HEK293 (cell line): Measurements from ENCODE around the gene CSKMT.

ENCODE experiments used
- CTCF ChIA-PET: fragments of 350-600 bp; formaldehyde crosslinking; extraction: SDS; loops from one replicate; lab custom pipeline; 2021; ENCODE audit warnings: antibody characterized with exemption; lab: Yijun Ruan, JAX
- POLR2A ChIA-PET: fragments of 300-600 bp; formaldehyde crosslinking; extraction: SDS; loops from one replicate; lab custom pipeline; 2020; ENCODE audit warnings: antibody characterized with exemption, inconsistent platforms; lab: Yijun Ruan, JAX
- H3K27ac ChIP-seq: fragments of 200-500 bp; sonication (Bioruptor generic); 2 replicates; pipeline ENCODE4 v1.5.1; 2014; ENCODE audit warnings: low read depth, low read length, control low read depth, inconsistent platforms; ENCODE audit errors: extremely low read depth
- H3K36me3 ChIP-seq, 2 experiments: fragments of 200-500 bp in 1 of 2; sonication (Bioruptor generic) in 1 of 2; 1 replicate in 1 of 2; 2 replicates in 1 of 2; pipeline ENCODE4 v1.5.1; 2014 to 2017; ENCODE audit warnings: inconsistent platforms in 2 of 2, low read length in 2 of 2; ENCODE audit not compliant: control insufficient read depth in 2 of 2, insufficient read depth in 1 of 2
- H3K4me1 ChIP-seq: fragments of 200-500 bp; sonication (Bioruptor generic); 2 replicates; pipeline ENCODE4 v1.5.1; 2014; ENCODE audit warnings: mild to moderate bottlenecking, low read length, inconsistent platforms; ENCODE audit not compliant: control insufficient read depth, insufficient read depth
- H3K4me3 ChIP-seq: 2 replicates; pipeline ENCODE4 v1.5.1; 2011; ENCODE audit warnings: low read depth, mild to moderate bottlenecking, control low read depth, low read length, moderate library complexity
- H3K9me3 ChIP-seq: fragments of 200-500 bp; sonication (Bioruptor generic); 2 replicates; pipeline ENCODE4 v1.5.1; 2014; ENCODE audit warnings: low read depth, low read length, inconsistent platforms; ENCODE audit not compliant: control insufficient read depth, insufficient read depth
- HOXA7 ChIP-seq: sonication (generic); formaldehyde crosslinking; IDR thresholded peaks from 2 replicates; pipeline ENCODE4 v1.8.1; 2022; ENCODE audit warnings: missing genetic modification reagents, borderline replicate concordance
- KLF1 ChIP-seq: fragments of 450-650 bp; formaldehyde crosslinking; IDR thresholded peaks from 2 replicates; pipeline ENCODE4 v1.5.1; 2016; ENCODE audit warnings: missing biosample characterization, missing genetic modification characterization
- WT1 ChIP-seq: fragments of 450-650 bp; formaldehyde crosslinking; IDR thresholded peaks from 2 replicates; pipeline ENCODE4 v1.5.1; 2016; ENCODE audit warnings: missing biosample characterization, missing genetic modification characterization
- ZFP69B ChIP-seq: fragments of 450-650 bp; formaldehyde crosslinking; IDR thresholded peaks from 2 replicates; pipeline ENCODE4 v1.5.1; 2016; ENCODE audit warnings: missing biosample characterization, missing genetic modification characterization
- ZNF155 ChIP-seq: fragments of 450-650 bp; formaldehyde crosslinking; IDR thresholded peaks from 2 replicates; pipeline ENCODE4 v1.5.1; 2016; ENCODE audit warnings: missing biosample characterization, missing genetic modification characterization
- ZNF18 ChIP-seq: fragments of 450-650 bp; formaldehyde crosslinking; IDR thresholded peaks from 2 replicates; pipeline ENCODE4 v1.5.1; 2016; ENCODE audit warnings: missing biosample characterization, missing genetic modification characterization
- ZNF391 ChIP-seq: fragments of 450-650 bp; formaldehyde crosslinking; IDR thresholded peaks from 2 replicates; pipeline ENCODE4 v1.5.1; 2016; ENCODE audit warnings: low read depth, missing biosample characterization, missing genetic modification characterization, borderline replicate concordance
- ZNF433 ChIP-seq: fragments of 450-650 bp; formaldehyde crosslinking; IDR thresholded peaks from 2 replicates; pipeline ENCODE4 v1.5.1; 2016; ENCODE audit warnings: missing biosample characterization, missing genetic modification characterization, low read depth
- ZNF623 ChIP-seq: fragments of 450-650 bp; formaldehyde crosslinking; IDR thresholded peaks from 2 replicates; pipeline ENCODE4 v1.5.1; 2016; ENCODE audit warnings: missing biosample characterization, missing genetic modification characterization
- ZNF747 ChIP-seq: fragments of 450-650 bp; formaldehyde crosslinking; IDR thresholded peaks from 2 replicates; pipeline ENCODE4 v1.5.1; 2016; ENCODE audit warnings: missing biosample characterization, missing genetic modification characterization
- ZSCAN30 ChIP-seq: fragments of 450-650 bp; IDR thresholded peaks from 2 replicates; pipeline ENCODE4 v1.5.1; 2018; ENCODE audit warnings: missing biosample characterization, mild to moderate bottlenecking, missing genetic modification characterization, moderate library complexity

CSKMT gene

GRCh38 chr11:62716206-62716605, 51.1 kb downstream of the CSKMT start (continued):
- TF ChIP-seq ZNF18 (no peak), ZNF391 (tag by site-specific recombination) (no peak), ZFP69B (tag by site-specific recombination) (no peak), KLF1 (no peak)

GRCh38 chr11:62716816-62717215, 51.7 kb downstream of the CSKMT start:
- H3K36me3 ChIP-seq, result peaks cover 38 to 96% of the 10 kb centered on the region in 2 experiments
- no peak overlapping the region for H3K4me3 ChIP-seq
- H3K4me1 ChIP-seq, result no peaks in the 10 kb centered on the region
- CTCF ChIA-PET, result interaction anchor here (0.6 kb wide), 2 partner anchors 124 to 316 kb away, joined by 3 read pairs; no protein-coding TSS in a partner anchor
- TF ChIP-seq ZSCAN30 (tag by site-specific recombination), result no peak
- no peak for TF ChIP-seq HOXA7 (CRISPR knock-in tag)
- TF ChIP-seq ZNF155, result no peak
- TF ChIP-seq WT1 (tag by site-specific recombination), result no peak
- no peak for TF ChIP-seq ZNF433 (tag by site-specific recombination)
- no peak for TF ChIP-seq ZNF747 (tag by site-specific recombination)
- TF ChIP-seq ZNF623 (tag by site-specific recombination), result no peak
- no peak overlapping the region for H3K27ac ChIP-seq
- POLR2A ChIA-PET, result interaction anchor here (1.3 to 3.5 kb wide), 3 partner anchors 10 to 37 kb away, joined by 6 to 16 read pairs (median 13); partner anchors contain the start of genes BSCL2, HNRNPUL2 and ZBTB3
- H3K9me3 ChIP-seq, result no peaks in the 10 kb centered on the region
